Caco-2 (cell line): ENCODE results near the gene EOGT. TPM values are rescaled to one million over a fixed set of nuclear protein-coding genes. Genes with fewer than 3 reads are reported as not detected.

Experiments used
- BruUV-seq: library from RNA; stranded (reverse); fragments of 400-500 nt; replicated peaks from 2 replicates; lab custom pipeline; 2021; lab: Mats Ljungman, UMichigan
- CTCF ChIA-PET: fragments of 300-600 bp; sonication (Branson Sonifier 250); formaldehyde crosslinking; loops from one replicate; lab custom pipeline; 2022; ENCODE audit warnings: antibody characterized with exemption; lab: Charles Lee
- POLR2A ChIA-PET: fragments of 300-600 bp; sonication (Branson Sonifier 250); formaldehyde crosslinking; loops from one replicate; lab custom pipeline; 2022; ENCODE audit warnings: antibody characterized with exemption; lab: Charles Lee
- DNase-seq, 2 experiments: peaks; one replicate each; pipeline versions ENCODE4 v3.0.0 to v3.0.0-alpha.2; 2020 to 2022
- H3K27me3 ChIP-seq: replicated peaks from 2 replicates; pipeline ENCODE4 v1.6.0; 2011; ENCODE audit warnings: low read length; ENCODE audit not compliant: control insufficient read depth, insufficient read depth
- H3K36me3 ChIP-seq: 2 replicates; pipeline ENCODE4 v1.5.1; 2011; ENCODE audit warnings: low read length; ENCODE audit not compliant: control insufficient read depth, insufficient read depth
- H3K4me1 ChIP-seq: fragments of 250-450 bp; sonication (Bioruptor Pico); 2 replicates; pipeline ENCODE4 v1.5.1; 2020; ENCODE audit warnings: mild to moderate bottlenecking
- H3K4me3 ChIP-seq: 2 replicates; pipeline ENCODE4 v1.5.1; 2011; ENCODE audit warnings: low read depth, mild to moderate bottlenecking, control low read depth, low read length
- H3K9me3 ChIP-seq: fragments of 250-450 bp; sonication (Bioruptor Pico); 2 replicates; pipeline ENCODE4 v1.5.1; 2020; ENCODE audit warnings: mild to moderate bottlenecking, moderate library complexity
- H3K27ac Mint-ChIP-seq: one replicate; pipeline ENCODE4 v1.8.0; 2022; ENCODE audit warnings: mixed read lengths; ENCODE audit not compliant: unreplicated experiment
- H3K27me3 Mint-ChIP-seq: one replicate; pipeline ENCODE4 v1.8.0; 2022; ENCODE audit warnings: mixed read lengths; ENCODE audit not compliant: insufficient read depth, unreplicated experiment
- H3K36me3 Mint-ChIP-seq: one replicate; pipeline ENCODE4 v1.8.0; 2022; ENCODE audit warnings: mild to moderate bottlenecking, mixed read lengths; ENCODE audit not compliant: insufficient read depth, unreplicated experiment
- H3K4me1 Mint-ChIP-seq: one replicate; pipeline ENCODE4 v1.8.0; 2022; ENCODE audit warnings: low read depth, mixed read lengths; ENCODE audit not compliant: unreplicated experiment
- H3K4me3 Mint-ChIP-seq: one replicate; pipeline ENCODE4 v1.8.0; 2022; ENCODE audit warnings: mild to moderate bottlenecking, moderate library complexity, mixed read lengths; ENCODE audit not compliant: unreplicated experiment
- H3K9me3 Mint-ChIP-seq: one replicate; pipeline ENCODE4 v1.8.0; 2022; ENCODE audit warnings: mixed read lengths; ENCODE audit not compliant: unreplicated experiment
- intact Hi-C: fragments of 100-400 bp; cut with micrococcal nuclease; formaldehyde crosslinking; loops from one replicate; pipeline ENCODE4 v1.10.0; 2022; ENCODE audit not compliant: unreplicated experiment
- microRNA-seq: library from miRNA; unstranded; fragments of <30 nt; microRNA quantifications from one replicate; pipeline ENCODE4 v1.2.0, GENCODE V29; 2022
- total RNA-seq: library from RNA; stranded (reverse); gene quantifications from 2 replicates; pipeline ENCODE4 v1.2.3, GENCODE V29; 2022
- TF ChIP-seq, protein P1 (sequence below), 2 experiments: fragments of 200-600 bp in 1 of 2; IDR thresholded peaks; 1 replicate in 1 of 2; 2 replicates in 1 of 2; pipeline versions ENCODE4 v1.5.1 to v1.8.0; 2011 to 2022; ENCODE audit warnings: antibody characterized with exemption in 1 of 2, control low read depth in 1 of 2, inconsistent platforms in 1 of 2, low read depth in 1 of 2, low read length in 1 of 2, mild to moderate bottlenecking in 1 of 2, moderate library complexity in 1 of 2; ENCODE audit not compliant: insufficient read depth in 1 of 2, severe bottlenecking in 1 of 2, unreplicated experiment in 1 of 2

The EOGT gene
- total RNA-seq, 1 experiment from 2014 or later: 16.1 TPM

DNA sequence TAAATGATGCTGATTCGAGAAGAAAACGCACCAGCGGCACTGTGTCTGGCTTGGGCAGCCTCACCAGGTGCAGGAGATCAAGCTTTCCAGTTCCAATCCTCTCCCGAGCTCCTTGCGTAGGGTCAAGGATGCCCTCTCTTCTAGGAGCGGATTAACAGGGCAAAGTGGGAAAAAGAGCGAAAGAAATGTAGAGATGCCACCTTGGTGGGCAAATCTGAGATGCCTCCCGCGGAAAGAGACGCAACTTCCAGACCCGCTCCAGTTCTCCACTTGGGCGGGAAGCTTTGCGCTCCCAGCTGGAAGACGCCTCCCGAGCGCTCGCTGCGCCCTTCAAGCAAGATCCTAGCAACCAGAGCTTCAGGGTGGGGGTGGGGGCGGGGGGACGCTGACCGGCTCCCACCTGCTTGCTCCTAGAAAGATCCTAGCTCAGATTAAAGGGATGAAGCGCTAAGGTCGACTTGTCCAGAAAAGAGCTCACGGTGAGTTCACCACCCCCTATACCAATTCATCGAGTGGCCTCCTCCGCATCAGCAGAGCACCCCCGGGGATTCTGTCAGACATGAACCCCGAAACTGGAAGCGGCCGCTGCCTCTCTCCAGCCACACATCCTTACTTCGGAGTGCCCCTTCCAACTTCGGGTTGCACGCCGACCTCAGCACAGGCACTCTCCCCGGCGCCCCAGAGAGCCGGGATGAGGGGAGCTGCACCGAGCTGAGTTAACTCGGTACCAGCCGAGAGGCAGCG is 81.9 kb downstream of the EOGT start:
- no peak overlapping the region for H3K4me3 ChIP-seq
- ChIA-PET POLR2A (no interaction called here), CTCF (no interaction called here)
- Mint-ChIP-seq H3K27ac (no peak overlapping the region), H3K9me3 (no peaks in the 10 kb centered on the region), H3K27me3 (peaks cover 23% of the 10 kb centered on the region), H3K36me3 (no peaks in the 10 kb centered on the region), H3K4me3 (no peak overlapping the region), H3K4me1 (no peaks in the 10 kb centered on the region)
- H3K36me3 ChIP-seq: no peaks in the 10 kb centered on the region
- BruUV-seq: no TSS peak
- no peaks in the 10 kb centered on the region for H3K9me3 ChIP-seq
- intact Hi-C loops: no loop called here
- TF ChIP-seq, protein P1, sequence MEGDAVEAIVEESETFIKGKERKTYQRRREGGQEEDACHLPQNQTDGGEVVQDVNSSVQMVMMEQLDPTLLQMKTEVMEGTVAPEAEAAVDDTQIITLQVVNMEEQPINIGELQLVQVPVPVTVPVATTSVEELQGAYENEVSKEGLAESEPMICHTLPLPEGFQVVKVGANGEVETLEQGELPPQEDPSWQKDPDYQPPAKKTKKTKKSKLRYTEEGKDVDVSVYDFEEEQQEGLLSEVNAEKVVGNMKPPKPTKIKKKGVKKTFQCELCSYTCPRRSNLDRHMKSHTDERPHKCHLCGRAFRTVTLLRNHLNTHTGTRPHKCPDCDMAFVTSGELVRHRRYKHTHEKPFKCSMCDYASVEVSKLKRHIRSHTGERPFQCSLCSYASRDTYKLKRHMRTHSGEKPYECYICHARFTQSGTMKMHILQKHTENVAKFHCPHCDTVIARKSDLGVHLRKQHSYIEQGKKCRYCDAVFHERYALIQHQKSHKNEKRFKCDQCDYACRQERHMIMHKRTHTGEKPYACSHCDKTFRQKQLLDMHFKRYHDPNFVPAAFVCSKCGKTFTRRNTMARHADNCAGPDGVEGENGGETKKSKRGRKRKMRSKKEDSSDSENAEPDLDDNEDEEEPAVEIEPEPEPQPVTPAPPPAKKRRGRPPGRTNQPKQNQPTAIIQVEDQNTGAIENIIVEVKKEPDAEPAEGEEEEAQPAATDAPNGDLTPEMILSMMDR (IDR thresholded peaks at IDR 0.05; ENCODE audit: insufficient read depth in 1 of 2, low read depth in 1 of 2, low read length in 1 of 2, severe bottlenecking in 1 of 2, unreplicated experiment in 1 of 2): no peak
- DNase-seq: no peak
- no peaks in the 10 kb centered on the region; the same call in 1 of the 2 replicates for H3K27me3 ChIP-seq
- no peaks in the 10 kb centered on the region for H3K4me1 ChIP-seq

Small RNAs within 50 kb of the gene (microRNA-seq; reads per million reads assigned to microRNA genes)
- gene MIR3136: 1.7 reads per million

Other genes with a start within 250 kb of the EOGT start
- gene TAFA4, start 81.1 kb downstream of the EOGT start, total RNA-seq: not detected in 2 replicates
- gene TMF1, start 38.6 kb upstream of the EOGT start, total RNA-seq: 30.2 and 35.0 TPM in 2 replicates
- 45.7 and 49.6 TPM in 2 replicates for gene UBA3, start 66.7 kb upstream of the EOGT start, total RNA-seq
- gene ARL6IP5, start 71.3 kb upstream of the EOGT start, total RNA-seq: 31.2 and 32.1 TPM in 2 replicates
- not detected in 2 replicates for gene LMOD3, start 108.9 kb upstream of the EOGT start, total RNA-seq